ENCODE results near the gene PPAN.

PPAN gene

DNA sequence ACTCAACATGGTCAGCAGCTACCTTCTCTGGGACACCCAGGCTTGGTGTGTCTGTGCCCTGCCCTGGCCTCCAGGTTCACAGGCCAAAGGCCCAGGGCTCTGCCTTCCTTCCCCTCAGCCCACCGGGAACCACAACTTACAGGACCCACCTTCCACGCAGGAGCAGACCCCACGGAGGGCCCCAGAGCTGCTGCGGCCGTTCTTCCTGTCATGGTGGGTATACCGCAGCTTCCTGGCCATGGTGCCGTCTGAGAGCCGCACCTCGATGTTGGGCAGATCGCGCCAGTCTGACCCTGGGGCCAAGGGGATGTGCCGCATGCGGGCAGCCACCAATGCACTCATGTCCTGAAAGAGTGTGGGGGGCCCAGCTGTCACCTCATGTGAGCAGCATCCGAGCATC lies 30.8 kb downstream of the PPAN start:
- H3K9ac ChIP-seq (ENCODE audit: low read length), result no peak overlapping the region
- no peaks in the 10 kb centered on the region for H3K27me3 ChIP-seq (ENCODE audit: low read depth, low read length)

GRCh38 chr19:10137751-10138682 lies 31.9 kb downstream of the PPAN start:
- Histone ChIP-seq H3K36me3 (replicated peaks; ENCODE audit: low read depth, low read length) (peaks cover 85% of the 10 kb centered on the region), H3K9ac (ENCODE audit: low read length) (no peak overlapping the region), H2AFZ (ENCODE audit: low read depth, low read length) (no peak overlapping the region), H3K27me3 (ENCODE audit: low read depth, low read length) (no peaks in the 10 kb centered on the region), H3K4me2 (ENCODE audit: low read length) (no peak overlapping the region), H3K27ac (ENCODE audit: low read length) (no peak overlapping the region), H3K9me3 (ENCODE audit: insufficient read depth, low read length) (no peaks in the 10 kb centered on the region), H3K4me1 (ENCODE audit: low read length) (no peaks in the 10 kb centered on the region), H3K4me3 (ENCODE audit: low read length) (no peak overlapping the region), H4K20me1 (ENCODE audit: insufficient read depth, low read length) (no peaks in the 10 kb centered on the region), H3K79me2 (ENCODE audit: low read length) (peaks cover 4% of the 10 kb centered on the region; the same call in 1 of the 2 replicates)
- TF ChIP-seq, protein P1, sequence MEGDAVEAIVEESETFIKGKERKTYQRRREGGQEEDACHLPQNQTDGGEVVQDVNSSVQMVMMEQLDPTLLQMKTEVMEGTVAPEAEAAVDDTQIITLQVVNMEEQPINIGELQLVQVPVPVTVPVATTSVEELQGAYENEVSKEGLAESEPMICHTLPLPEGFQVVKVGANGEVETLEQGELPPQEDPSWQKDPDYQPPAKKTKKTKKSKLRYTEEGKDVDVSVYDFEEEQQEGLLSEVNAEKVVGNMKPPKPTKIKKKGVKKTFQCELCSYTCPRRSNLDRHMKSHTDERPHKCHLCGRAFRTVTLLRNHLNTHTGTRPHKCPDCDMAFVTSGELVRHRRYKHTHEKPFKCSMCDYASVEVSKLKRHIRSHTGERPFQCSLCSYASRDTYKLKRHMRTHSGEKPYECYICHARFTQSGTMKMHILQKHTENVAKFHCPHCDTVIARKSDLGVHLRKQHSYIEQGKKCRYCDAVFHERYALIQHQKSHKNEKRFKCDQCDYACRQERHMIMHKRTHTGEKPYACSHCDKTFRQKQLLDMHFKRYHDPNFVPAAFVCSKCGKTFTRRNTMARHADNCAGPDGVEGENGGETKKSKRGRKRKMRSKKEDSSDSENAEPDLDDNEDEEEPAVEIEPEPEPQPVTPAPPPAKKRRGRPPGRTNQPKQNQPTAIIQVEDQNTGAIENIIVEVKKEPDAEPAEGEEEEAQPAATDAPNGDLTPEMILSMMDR (IDR thresholded peaks at IDR 0.05; ENCODE audit: low read depth, low read length), result no peak
- TF ChIP-seq EZH2phosphoT487 (IDR thresholded peaks at IDR 0.05; ENCODE audit: low read depth), result no peak

More for the DNA sequence above, 30.8 kb downstream of the PPAN start:
- Histone ChIP-seq H2AFZ (ENCODE audit: low read depth, low read length) (no peak overlapping the region), H3K4me2 (ENCODE audit: low read length) (no peak overlapping the region), H3K36me3 (replicated peaks; ENCODE audit: low read depth, low read length) (peaks cover 79% of the 10 kb centered on the region), H3K4me1 (ENCODE audit: low read length) (no peaks in the 10 kb centered on the region), H3K27ac (ENCODE audit: low read length) (no peak overlapping the region), H3K79me2 (ENCODE audit: low read length) (peaks cover 4% of the 10 kb centered on the region; the same call in 1 of the 2 replicates), H3K4me3 (ENCODE audit: low read length) (no peak overlapping the region), H4K20me1 (ENCODE audit: insufficient read depth, low read length) (no peaks in the 10 kb centered on the region), H3K9me3 (ENCODE audit: insufficient read depth, low read length) (no peaks in the 10 kb centered on the region)
- no peak for TF ChIP-seq EZH2phosphoT487 (IDR thresholded peaks at IDR 0.05; ENCODE audit: low read depth)
- TF ChIP-seq, protein P1 (IDR thresholded peaks at IDR 0.05; ENCODE audit: low read depth, low read length), result no peak

- no peaks in the 10 kb centered on the region for H3K27me3 ChIP-seq (ENCODE audit: low read depth, low read length)
- no peak for TF ChIP-seq EZH2phosphoT487 (IDR thresholded peaks at IDR 0.05; ENCODE audit: low read depth)
- TF ChIP-seq, protein P1 (IDR thresholded peaks at IDR 0.05; ENCODE audit: low read depth, low read length), result no peak
- H3K36me3 ChIP-seq (replicated peaks; ENCODE audit: low read depth, low read length), result peaks cover 83% of the 10 kb centered on the region
- H3K27ac ChIP-seq (ENCODE audit: low read length), result no peak overlapping the region
- no peak overlapping the region for H2AFZ ChIP-seq (ENCODE audit: low read depth, low read length)
- no peaks in the 10 kb centered on the region for H3K9me3 ChIP-seq (ENCODE audit: insufficient read depth, low read length)
- no peak overlapping the region for H3K9ac ChIP-seq (ENCODE audit: low read length)
- no peaks in the 10 kb centered on the region for H3K4me1 ChIP-seq (ENCODE audit: low read length)
- no peaks in the 10 kb centered on the region for H4K20me1 ChIP-seq (ENCODE audit: insufficient read depth, low read length)
- no peak overlapping the region for H3K4me2 ChIP-seq (ENCODE audit: low read length)
- peaks cover 6% of the 10 kb centered on the region; the same call in 1 of the 2 replicates for H3K79me2 ChIP-seq (ENCODE audit: low read length)
- H3K4me3 ChIP-seq (ENCODE audit: low read length), result no peak overlapping the region
Observed at GRCh38 chr19:10138879-10139795, 33.0 kb downstream of the PPAN start.

Data from OCI-LY3 (cell line).